SK-N-MC (cell line): ENCODE measurements around the gene GABRP.

Source experiments
- EZH2 ChIP-seq: fragments of 200-600 bp; sonication (generic); IDR thresholded peaks from one replicate; pipeline ENCODE4 v1.6.1; 2017; ENCODE audit warnings: antibody characterized with exemption
- POLR2AphosphoS5 ChIP-seq: IDR thresholded peaks from 2 replicates; pipeline ENCODE4 v1.6.1; 2012; ENCODE audit warnings: mild to moderate bottlenecking, low read depth, low read length, borderline replicate concordance

DNA sequence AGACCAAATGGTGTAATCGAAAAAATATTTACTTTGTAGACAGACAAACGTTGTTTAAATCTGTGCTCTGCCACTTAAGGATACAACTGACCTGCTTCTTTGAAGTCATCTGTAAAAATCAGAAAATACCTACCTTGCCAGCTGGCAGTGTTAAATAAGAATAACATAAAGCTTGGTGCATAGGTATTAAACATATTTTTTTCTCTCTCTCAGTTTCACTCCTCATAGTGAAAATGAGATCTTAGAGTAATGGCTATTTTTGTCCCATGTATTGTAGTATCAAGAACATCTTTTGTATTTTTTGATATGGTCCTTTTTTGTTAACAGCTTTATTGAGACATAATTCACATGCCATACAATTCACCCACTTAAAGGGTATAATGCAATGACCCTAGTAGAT is 60.3 kb downstream of the GABRP start:
- TF ChIP-seq EZH2, result no peak
- TF ChIP-seq POLR2AphosphoS5, result no peak
